ENCODE results near the gene GSS.
"Not testable (repeated sequence)": the region's sequence is repeated elsewhere in the genome, so short reads cannot be mapped to it uniquely, and the experiment has no call there.

GSS gene

DNA sequence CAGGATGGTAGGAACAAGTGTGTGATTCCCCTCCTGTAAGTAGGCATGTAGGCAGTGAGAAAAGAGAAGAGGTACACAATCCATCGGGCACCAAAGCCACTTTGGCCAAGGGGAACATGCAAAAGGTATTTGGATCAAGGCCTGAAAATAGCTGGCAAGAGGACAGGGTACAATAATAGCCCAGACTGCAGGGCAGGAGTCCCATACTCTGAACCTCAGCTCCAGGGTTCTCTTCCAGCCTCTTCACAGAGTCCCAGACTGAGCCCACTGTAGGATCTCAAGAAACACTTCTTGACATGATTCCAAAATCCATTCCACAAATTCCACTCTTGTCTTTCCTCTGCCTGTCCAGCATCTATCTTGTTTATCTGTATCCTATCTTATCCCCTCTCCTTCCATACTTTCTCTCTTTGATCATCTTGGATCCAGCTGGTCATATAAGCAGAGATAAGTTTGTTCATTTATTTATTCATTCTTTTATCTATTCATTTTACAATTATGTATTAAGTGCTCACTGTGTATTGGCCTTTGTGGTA lies 59.5 kb downstream of the GSS start:
- no peak for DNase-seq

DNA sequence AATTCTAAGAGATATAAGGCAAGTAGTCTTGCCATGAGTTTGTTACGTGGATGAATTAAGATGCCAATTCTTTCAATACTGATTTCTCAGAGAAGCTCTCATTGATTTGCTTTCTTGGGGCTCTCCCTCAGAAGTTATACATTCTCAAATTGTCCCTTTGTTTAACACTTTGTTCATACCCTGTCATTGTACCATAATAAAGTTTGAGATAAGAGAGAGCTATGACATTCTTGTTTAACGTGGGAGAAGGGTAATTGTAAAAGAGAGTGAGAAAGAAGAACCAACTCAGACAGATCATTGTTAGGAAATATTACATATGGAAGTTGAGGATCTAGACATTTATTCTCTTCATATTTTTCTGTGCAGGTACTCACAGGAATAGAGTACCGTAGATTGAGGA lies 60.1 kb downstream of the GSS start:
- no peak for DNase-seq

GRCh38 chr20:34894723-34895122 lies 60.9 kb downstream of the GSS start:
- no peak for DNase-seq

GRCh38 chr20:34892671-34893070 lies 62.9 kb downstream of the GSS start:
- DNase-seq: no peak

DNA sequence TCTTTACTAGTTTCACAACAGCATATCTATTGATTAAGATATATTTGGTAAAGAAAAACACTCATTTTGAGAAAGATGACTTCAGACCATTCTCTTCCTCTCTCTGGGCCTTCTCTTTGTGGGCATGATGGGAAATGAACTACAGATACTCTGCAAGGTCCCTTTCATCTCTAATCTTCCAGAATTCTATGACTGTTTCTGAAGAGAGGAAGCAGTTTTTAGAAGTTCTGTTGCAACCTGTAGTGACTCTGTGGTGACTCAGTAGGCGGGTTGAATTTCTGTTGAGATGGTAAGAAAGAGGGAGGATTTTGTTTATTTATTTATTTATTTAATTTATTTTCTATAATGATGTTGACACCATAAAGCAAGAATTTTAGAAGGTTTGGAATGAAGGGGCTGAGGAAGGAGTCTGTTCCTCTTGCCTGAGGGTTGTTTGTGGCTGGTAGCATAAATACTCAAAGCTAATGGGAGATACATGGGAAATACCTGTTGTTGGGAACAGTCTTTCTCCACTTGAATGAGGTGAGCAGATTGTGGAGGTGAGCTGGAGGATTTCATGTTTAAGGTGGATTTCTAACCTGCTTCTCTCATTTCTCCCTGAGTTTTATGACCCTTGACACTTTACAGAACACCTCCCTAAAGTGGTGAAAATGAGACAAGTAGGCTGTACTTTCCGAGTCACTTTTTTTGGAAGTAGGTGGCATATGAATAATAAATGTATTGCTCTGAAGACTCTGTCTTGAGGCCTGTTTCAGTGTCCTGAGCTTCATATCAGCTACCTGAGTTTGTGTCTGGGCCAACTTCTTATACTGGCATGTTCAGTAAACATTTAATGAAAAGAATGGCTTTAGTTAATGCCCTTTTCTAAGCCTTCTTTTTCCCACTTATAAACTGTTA lies 64.2 kb downstream of the GSS start:
- peak; percentile 87 for DNase-seq

- DNase-seq: no peak
Measured at GRCh38 chr20:34888468-34888867, 67.1 kb downstream of the GSS start.

DNA sequence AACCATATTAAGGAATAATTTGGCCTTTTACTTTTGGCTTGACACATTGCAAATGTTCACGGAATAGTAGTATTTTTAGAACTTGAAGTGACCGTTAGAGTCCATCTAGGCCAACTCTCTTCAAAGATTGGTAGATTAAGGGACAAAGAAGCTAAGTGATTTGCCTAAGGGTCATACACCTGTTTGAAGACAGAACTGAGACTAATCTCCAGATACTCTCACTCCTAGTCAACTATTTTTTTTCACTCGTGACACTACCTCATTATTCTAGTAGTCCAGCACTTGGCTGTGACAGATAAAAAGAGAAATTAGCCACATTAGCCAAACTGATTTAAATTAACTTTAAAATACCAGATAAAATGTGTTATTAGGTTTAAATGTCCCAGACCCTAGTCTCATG lies 68.6 kb downstream of the GSS start:
- no peak for DNase-seq

DNA sequence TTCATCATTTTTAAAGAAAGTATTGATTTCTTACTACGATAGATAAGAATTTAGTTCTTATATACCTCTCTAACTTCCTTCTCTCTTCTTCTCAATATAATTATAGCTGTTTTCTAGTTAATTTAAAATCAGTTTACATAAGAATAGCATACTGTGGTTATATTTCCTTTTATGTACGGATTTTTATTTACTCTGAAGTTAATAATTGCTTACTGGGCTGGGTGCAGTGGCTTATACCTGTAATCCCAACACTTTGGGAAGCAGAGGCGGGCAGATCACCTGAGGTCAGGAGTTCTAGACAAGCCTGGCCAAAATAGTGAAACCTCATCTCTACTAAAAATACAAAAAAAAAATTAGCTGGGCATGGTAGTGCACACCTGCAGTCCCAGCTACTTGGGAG lies 69.5 kb downstream of the GSS start:
- no peak for DNase-seq

- no peak for DNase-seq
Measured at GRCh38 chr20:34884260-34884659, 71.3 kb downstream of the GSS start.

- DNase-seq: no peak
Measured at GRCh38 chr20:34883809-34884208, 71.8 kb downstream of the GSS start.

DNA sequence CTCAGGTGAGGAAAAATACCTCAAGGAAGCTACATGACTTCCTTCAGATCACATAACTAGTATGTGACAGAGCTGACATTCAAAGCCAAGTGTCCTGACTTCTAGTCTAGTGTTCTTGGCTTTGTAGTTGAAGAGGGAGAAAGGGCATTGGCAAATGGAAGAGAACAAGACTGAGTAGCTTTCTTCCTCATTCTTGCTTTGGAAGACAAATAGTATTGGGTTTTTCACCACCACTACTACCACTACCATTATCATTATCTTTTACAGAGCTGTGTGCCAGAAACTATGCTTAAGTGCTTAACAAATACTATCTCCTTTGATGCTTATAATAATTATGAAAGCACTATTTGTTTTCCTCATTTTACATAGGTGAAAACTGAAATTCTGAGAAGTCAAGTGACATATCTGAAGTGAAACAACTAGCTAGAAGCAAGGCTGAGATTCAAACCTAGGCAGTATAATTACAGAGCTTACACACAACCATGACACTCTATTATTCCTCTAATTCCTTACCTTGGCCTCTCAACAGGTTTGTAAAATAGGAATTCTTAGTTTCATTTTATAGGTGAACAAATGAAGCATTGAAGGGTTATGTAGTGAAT lies 72.4 kb downstream of the GSS start:
- no peak for DNase-seq

DNA sequence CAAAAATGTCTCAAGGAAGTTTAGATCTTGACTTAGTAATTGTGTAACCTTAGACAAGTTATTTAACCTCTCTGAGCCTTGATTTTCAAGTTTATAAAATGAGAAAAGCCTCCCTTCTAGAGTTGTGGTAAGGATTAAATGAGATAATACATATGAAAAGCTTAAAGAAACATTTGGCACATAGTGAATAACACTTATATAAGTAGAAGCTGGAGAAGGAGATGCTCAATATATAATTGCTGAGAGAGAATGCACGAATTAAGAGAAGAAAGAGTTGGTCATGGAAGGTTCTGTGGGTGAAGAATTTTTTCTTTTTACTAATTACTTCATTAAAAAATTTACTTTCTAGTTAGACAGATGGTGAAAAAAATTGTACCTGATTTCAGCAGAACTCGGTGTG lies 73.9 kb downstream of the GSS start:
- DNase-seq: no peak

DNA sequence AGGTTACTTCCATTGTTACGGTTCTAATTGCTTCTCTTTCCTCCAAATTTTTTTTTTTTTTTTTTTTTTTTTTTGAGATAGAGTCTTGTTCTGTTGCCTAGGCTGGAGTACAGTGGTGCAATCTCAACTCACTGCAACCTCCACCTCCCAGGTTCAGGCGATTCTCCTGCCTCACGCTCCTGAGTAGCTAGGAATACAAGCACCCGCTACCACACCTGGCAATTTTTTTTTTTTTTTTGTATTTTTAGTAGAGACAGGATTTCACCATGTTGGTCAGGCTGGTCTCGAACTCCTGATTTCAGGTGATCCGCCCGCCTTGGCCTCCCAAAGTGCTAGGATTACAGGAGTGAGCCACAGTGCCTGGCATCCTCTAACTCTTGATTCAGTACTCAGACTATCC lies 74.6 kb downstream of the GSS start:
- DNase-seq: not testable (repeated sequence)

- no peak for DNase-seq
Measured at GRCh38 chr20:34880215-34880850, 75.3 kb downstream of the GSS start.

Measured in HCEC 1CT (cell line).